ENCODE measurements around the gene CXADR.

DNA sequence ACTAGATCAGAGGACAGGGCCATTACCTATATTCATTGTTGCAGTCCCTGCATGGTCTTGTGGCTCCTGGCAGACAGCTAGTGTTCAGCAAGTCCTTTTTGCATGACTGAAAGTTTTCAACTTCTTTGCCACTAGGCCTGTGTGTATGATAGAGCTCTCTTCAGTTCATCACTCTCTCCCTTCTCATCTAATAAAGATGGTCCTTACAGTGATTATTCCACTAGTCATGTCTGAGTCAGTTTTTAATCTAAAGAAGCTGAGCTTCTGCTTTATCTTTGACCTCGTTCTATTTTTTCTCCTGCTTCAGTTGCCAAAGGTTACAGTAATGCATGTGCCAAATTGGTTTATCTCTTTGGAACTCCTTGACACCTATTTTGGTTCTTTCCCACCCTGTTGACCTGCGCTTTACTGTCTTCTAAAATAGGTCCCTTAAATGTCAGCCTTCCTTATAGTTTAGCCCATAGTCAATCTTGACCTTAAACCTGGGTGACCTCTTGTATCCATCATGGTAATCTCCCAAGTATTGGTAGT lies 6.4 kb downstream of the CXADR start:
- TF ChIP-seq, protein P1, sequence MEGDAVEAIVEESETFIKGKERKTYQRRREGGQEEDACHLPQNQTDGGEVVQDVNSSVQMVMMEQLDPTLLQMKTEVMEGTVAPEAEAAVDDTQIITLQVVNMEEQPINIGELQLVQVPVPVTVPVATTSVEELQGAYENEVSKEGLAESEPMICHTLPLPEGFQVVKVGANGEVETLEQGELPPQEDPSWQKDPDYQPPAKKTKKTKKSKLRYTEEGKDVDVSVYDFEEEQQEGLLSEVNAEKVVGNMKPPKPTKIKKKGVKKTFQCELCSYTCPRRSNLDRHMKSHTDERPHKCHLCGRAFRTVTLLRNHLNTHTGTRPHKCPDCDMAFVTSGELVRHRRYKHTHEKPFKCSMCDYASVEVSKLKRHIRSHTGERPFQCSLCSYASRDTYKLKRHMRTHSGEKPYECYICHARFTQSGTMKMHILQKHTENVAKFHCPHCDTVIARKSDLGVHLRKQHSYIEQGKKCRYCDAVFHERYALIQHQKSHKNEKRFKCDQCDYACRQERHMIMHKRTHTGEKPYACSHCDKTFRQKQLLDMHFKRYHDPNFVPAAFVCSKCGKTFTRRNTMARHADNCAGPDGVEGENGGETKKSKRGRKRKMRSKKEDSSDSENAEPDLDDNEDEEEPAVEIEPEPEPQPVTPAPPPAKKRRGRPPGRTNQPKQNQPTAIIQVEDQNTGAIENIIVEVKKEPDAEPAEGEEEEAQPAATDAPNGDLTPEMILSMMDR (IDR thresholded peaks at IDR 0.05) = no peak
- no peak for TF ChIP-seq EP300 (IDR thresholded peaks at IDR 0.05; ENCODE audit: low read depth)
- TF ChIP-seq POLR2AphosphoS5 (IDR thresholded peaks at IDR 0.05) = no peak
- no peak for TF ChIP-seq POLR2A (IDR thresholded peaks at IDR 0.05)
